HG02840 (cell line): ENCODE data around the gene SERBP1.
A peak's percentile ranks its signal among the peaks of the same experiment; 100 is the strongest.
"Not testable (repeated sequence)": the region's sequence is repeated elsewhere in the genome, so short reads cannot be mapped to it uniquely, and the experiment has no call there.

ENCODE experiments used
- ATAC-seq: cut with Tn5 transposase; IDR thresholded peaks from one replicate; pipeline ENCODE4 v1.9.1; 2021; ENCODE audit warnings: mild to moderate bottlenecking, moderate library complexity, moderate number of reproducible peaks; ENCODE audit not compliant: unreplicated experiment, low FRiP score

SERBP1 gene

DNA sequence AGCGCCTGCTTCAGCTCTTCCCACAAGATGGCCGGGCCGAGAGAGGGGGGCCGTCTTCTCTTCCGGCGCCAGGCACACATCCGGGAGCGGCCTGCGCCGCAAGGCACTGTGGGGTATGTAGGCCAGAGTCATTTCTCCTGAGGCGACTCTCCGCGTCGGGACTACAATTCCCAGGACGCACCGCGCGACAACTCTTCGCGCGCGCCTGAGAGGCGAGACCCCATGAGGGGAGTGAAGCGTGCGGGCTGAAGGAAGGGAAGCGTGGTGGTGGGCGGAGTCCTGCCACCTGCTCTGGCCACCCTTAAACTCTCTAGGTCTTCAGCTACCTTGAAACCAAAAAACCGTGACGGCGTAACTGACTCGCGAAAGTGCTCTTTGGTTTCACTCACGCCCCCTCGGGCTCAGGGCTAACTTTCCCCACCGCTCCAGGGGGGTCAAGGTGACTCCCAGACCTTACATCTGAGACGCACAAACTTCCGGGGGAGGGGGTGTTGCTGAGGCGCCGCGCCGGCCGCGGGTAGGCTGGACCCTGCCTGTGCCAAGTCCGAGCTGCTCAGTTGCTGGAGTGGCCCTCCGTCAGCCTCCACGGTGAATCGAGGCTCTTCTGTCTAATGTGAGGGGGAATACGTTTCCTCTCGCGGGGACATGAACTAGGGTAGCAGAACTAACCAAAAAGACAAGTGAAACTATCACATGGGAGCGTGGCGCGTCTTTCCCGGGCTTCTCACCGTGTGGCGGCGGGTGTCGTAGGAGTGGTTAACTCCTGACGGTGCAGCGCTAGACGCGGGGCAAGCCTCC is at the start of gene SERBP1:
TSS of gene SERBP1 (minus strand) at position 45 of the 798 bp plus-strand sequence. CDS start 102 bp downstream, outside the sequence.
- peak; percentile 85 for ATAC-seq

DNA sequence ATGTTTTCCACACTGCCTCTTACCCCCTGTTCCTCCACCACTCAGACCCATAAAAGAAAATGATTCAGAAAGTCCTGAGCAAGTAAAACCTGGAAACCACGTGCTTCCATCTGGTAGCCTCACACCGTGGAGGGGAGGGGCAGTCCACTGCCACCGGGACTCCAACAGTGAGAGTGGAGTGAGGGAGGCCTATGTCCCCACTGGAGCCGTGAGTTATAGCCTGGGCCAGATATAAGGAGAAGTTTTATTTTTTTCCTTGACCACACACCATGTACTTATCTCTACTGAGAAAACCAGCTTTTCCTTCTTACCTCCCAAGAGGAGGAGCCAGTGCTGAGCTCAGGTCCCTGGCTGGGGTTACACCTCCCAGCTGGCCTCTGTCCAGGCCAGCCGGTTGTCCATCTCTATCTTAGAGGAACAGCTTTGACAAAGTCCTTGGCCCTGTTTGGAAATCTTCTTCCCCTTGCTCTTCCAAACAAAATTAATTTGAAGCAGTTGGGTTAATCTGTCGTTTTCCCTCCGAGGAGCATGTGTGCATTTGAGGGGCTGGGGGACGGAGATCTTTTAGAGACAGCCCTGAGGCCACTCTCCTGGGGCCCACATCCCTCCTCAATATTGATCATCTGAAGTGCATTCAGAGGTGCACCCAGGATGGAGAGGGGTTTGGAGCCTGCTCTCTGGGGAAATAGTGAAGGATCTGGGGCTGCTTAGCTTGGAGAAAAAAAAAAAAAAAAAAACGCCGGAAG is 49.1 kb upstream of the SERBP1 start:
- ATAC-seq, result no peak

DNA sequence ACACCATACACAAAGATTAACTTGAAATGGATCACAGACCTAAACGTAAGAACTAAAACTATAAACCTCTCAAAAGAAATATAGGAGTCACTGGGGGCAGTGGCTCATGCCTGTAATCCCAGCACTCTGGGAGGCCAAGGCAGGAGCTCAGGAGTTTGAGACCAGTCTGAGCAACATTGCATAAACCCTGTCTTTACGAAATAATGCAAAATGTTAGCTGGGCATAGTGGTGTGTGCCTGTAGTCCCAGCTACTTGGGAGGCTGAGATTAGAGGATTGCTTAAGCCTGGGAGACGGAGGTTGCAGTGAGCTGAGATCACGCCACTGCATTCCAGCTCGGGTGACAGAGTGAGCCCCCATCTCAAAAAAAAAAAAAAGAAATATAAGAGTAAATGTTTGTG is 46.7 kb upstream of the SERBP1 start:
- no peak for ATAC-seq

DNA sequence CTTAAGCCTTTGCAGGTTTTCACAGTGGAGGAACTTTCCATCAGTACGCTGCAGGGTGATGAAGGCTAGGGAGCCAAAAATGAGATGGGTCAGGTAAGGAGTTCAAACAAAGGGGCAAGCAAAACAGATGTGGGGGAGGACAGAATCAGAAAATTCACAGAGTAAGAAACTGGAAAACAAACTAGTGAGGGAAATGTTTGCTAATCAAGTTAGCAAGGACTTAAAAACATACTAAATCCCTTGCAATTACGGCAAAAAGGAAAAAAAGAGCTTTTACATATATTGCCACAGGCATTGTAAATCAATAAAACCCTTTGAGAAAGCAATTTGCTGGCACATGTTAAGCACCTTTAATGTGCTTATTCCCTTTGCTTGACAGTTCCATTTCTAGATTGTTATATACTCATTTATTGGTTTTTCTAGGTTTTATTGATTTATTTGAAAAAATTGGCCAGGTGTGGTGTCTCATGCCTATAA is 45.8 kb upstream of the SERBP1 start:
- ATAC-seq, result no peak

DNA sequence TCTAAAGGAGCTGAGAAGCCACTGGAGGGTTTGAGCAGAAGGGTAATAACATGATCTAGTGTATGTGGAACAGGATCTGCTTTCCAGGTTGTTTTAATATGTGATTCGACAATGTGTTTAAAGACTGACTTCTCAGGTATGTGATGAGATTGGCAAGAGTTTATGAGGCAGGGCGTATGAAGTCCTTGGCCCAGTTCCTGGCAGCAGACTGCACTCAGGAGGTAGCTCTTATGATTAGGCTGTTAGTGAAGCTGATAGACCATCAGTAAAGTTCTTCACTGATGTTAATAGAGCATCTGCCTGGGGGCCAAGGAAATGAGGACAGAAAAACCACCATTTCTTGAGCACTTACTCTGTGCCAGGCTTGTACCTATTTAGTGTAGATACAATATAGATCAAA is 41.9 kb upstream of the SERBP1 start:
- ATAC-seq, result no peak

DNA sequence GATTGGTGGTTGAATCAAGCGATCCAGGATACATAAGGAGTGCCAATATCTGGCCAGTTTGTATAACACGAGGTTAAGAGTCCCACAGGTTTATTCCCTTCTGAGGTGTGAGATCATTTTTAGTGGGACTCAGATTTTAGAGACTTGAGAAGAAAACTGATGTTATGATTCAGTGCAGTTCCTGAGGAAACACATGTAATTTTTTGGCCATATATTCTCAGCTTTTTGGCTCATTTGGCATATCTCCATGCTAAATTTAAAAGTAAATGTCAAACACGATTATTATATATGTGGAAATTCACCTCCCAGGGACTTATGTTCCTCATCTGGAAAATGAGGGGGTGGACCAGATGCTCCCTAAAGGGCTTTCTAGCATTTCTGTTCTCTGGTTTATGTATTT is 39.2 kb upstream of the SERBP1 start:
- no peak for ATAC-seq

DNA sequence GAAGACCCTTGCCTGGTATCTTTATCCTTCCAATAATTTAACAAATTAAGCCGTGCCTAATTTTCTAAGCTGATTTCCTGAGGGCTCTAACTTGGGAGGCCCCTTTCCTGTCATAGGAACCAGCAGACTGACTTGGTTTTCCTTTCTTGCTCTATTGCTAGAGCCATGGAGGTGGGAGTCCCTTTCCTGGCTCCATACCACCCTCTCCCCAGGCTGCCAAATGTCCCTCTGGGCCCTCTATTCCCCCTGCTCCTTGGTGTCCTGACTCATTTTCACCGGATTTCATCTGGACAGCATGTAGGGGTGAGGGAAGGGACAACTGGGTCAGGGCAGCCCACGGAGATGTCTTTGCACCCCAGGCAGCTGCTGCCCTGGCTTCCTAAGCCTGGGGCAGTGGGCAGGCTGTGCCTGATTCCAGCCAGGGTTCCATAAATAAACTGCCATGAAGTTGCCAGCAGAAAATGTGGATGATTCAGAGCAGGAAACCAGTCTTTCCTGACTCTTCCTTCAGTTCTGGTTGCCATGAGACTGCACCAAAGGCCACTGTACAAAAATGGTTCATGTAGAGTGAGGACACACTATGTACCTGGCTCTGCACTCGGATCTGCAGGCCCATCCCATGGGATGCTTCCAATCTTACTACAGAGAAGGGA is 38.0 kb upstream of the SERBP1 start:
- ATAC-seq, result no peak

DNA sequence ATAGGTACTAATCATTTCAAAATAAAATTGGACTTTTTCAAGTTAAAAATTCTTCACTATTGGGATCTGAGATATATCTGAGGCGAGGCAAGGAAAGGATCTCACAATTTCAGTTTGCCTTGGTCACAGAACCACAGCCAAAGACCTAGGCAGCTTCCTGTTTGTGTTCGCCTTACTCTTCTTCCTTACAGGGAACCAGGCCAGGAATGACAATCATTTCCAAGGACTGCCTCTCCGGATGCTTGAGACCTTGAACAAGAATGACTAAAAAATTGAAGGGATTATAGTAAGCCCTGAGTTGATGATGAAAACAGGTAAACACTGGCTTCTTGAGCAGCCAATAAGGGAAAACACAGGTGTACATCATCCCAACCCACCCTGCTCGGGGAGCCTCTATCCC is 35.2 kb upstream of the SERBP1 start:
- no peak for ATAC-seq

DNA sequence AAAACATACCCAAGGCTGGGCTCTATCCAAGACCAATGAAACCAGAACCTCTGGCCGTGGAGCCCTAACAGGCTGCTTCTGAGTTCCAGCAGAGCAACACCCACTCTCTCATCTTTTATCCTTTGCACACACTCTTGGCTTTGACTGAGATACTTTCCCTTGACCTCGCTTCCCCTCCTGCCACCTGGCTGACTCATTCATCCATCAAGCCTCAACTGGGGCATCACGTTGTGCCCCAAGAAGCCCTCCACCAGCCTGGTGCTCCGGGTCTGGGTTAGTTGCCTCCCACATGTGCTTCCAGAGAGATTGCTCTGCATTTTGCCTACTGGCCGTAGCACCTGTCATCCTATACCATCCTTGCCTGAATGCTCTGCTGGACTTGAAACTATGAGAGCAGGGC is 34.5 kb upstream of the SERBP1 start:
- ATAC-seq, result no peak

- no peak for ATAC-seq
These were observed 33.9 kb upstream of the SERBP1 start for GRCh38 chr1:67464058-67464457.

- ATAC-seq, result no peak
These were observed 33.2 kb upstream of the SERBP1 start for GRCh38 chr1:67463298-67463955.

GRCh38 chr1:67460676-67461500 is 30.7 kb upstream of the SERBP1 start:
- no peak for ATAC-seq

DNA sequence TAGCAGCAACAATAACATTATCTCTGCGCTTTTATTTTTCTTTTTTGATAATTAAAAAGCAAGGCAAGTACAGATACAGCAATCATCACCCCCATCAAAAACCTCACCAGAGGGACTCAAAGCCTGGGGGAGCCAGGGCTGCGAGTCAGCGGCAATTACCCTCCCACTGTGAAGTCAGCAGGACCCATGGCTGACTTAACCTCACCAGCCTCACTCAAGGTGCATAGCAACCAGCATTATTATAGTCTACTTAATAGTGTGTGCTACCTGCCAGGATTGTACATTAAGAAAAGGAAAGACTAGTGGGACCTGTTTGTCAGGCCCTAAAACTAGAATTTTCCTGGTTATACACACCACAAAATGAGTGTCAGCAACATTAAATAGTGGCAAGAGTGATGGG is 28.9 kb upstream of the SERBP1 start:
- no peak for ATAC-seq

GRCh38 chr1:67458663-67459062 is 28.5 kb upstream of the SERBP1 start:
- ATAC-seq, result no peak

- no peak for ATAC-seq
These were observed 27.0 kb upstream of the SERBP1 start for GRCh38 chr1:67457247-67457646.

GRCh38 chr1:67451815-67452214 is 21.6 kb upstream of the SERBP1 start:
- no peak for ATAC-seq

DNA sequence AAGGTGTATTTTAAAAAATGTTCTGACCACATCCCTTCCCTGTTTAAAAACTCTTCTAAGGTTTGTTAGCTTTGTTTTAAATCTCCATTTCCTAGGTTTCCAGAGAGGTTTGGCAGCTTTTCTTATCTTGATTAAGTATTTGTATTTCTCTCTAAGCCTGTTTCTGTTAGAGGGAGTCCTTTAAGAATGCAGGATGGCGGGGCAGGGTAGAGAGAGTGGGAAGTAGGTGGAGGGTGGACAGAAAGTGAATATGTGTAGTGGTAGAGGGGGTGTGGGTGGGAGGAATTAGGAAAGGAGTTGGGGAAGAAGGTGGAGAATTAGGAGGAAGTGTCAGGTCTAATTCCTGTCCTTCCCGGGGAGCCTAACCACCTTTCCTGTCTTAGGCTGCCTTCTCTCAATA is 21.2 kb upstream of the SERBP1 start:
- ATAC-seq, result no peak

DNA sequence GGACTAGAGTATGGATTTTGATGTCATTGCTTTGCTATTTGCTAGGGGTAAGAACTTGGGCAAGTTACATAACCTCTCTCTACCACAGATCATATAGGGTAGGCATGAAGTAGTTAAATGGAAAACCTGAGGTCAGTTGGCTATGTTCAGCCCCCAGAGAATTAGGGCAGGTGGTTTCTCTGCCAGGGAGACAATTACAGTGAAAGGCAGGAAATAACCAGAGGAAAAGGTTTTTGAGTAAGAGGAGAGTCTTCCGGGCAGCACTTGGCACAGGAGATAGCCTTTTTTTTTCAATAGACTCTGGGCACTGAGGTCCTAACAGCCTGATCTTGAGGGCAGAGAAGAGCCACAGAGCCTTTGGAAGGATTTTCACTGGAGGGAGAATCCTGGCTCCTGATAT is 16.7 kb upstream of the SERBP1 start:
- ATAC-seq, result no peak

GRCh38 chr1:67446014-67446413 is 15.8 kb upstream of the SERBP1 start:
- ATAC-seq, result not testable (repeated sequence)

DNA sequence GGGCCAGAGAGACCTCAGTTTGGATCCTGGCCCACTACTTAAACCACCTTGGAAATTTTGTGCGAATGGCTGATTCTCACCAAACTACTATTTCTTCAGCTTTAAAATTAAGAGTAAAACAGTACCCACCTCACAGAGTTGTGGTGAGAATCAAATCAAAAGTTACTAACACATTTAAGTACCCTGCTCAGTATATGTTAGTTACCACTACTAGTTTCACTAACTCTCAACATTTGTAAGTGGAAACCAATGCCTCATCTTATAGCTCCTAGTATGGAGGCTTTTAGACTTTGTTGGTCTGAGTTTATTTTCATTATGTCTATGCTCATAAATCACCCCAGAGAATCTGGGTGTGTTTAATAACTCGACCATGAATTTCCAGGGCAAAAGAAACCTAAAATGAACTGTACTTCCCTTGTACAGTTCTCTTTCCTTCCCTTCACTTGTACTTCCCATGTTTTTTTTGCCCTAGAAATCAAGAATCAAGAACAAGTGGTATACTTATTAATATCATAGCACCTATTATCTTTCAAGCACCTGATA is 11.6 kb upstream of the SERBP1 start:
- ATAC-seq, result no peak
